Naive thymus-derived CD4-positive, alpha-beta T cell (primary cell): ENCODE results near the gene ZNF423. TPM values are rescaled to one million over a fixed set of nuclear protein-coding genes. Genes with fewer than 3 reads are reported as not detected.

ENCODE experiments used
- ATAC-seq: fragments of 150-1000 bp; cut with Tn5 transposase; 2 replicates; pipeline ENCODE4 v1.10.0; 2021; ENCODE audit warnings: mild to moderate bottlenecking, moderate library complexity
- CTCF ChIA-PET: fragments of 350-600 bp; sonication (Branson Sonifier 250); formaldehyde crosslinking; loops from one replicate; lab custom pipeline; 2021; ENCODE audit warnings: antibody characterized with exemption; lab: Charles Lee
- POLR2A ChIA-PET: fragments of 350-600 bp; sonication (Branson Sonifier 250); formaldehyde crosslinking; loops from one replicate; lab custom pipeline; 2021; ENCODE audit warnings: antibody characterized with exemption, inconsistent platforms; lab: Charles Lee
- DNase-seq, 9 donors: peaks; one replicate each; pipeline versions ENCODE4 v3.0.0 to v3.0.0-alpha.2; 2020 to 2022; ENCODE audit warnings: mixed read lengths in 1 of 9
- H3K27ac ChIP-seq: one replicate; pipeline ENCODE4 v1.7.0; 2013; ENCODE audit warnings: mild to moderate bottlenecking, low read depth, low read length, moderate library complexity
- H3K27me3 ChIP-seq, 2 donors: one replicate each; pipeline ENCODE4 v1.7.0; 2013; ENCODE audit warnings: low read length in 2 of 2, mild to moderate bottlenecking in 2 of 2, moderate library complexity in 2 of 2; ENCODE audit not compliant: control insufficient read depth in 2 of 2, insufficient read depth in 2 of 2
- H3K36me3 ChIP-seq, 3 experiments: 1 replicate in 2 of 3; 2 replicates in 1 of 3; pipeline ENCODE4 v1.7.0; 2013; ENCODE audit warnings: low read length in 3 of 3, mild to moderate bottlenecking in 3 of 3, moderate library complexity in 1 of 3; ENCODE audit not compliant: insufficient read depth in 3 of 3, control insufficient read depth in 2 of 3
- H3K4me1 ChIP-seq, 2 donors: one replicate each; pipeline ENCODE4 v1.7.0; 2013; ENCODE audit warnings: low read length in 2 of 2, mild to moderate bottlenecking in 2 of 2, moderate library complexity in 1 of 2; ENCODE audit not compliant: control insufficient read depth in 2 of 2, insufficient read depth in 2 of 2
- H3K4me3 ChIP-seq: 2 replicates; pipeline ENCODE4 v1.7.0; 2013; ENCODE audit warnings: mild to moderate bottlenecking, low read length
- H3K9me3 ChIP-seq, 3 experiments: 1 replicate in 2 of 3; 2 replicates in 1 of 3; pipeline ENCODE4 v1.7.0; 2013; ENCODE audit warnings: low read length in 3 of 3; ENCODE audit not compliant: control insufficient read depth in 2 of 3
- H3K27ac Mint-ChIP-seq, 9 donors: one replicate each; pipeline ENCODE4 v1.8.0; 2020 to 2022; ENCODE audit warnings: mixed read lengths in 9 of 9, mild to moderate bottlenecking in 8 of 9, moderate library complexity in 5 of 9, inconsistent platforms in 2 of 9
- H3K27me3 Mint-ChIP-seq, 5 donors: one replicate each; pipeline ENCODE4 v1.8.0; 2021 to 2022; ENCODE audit warnings: mixed read lengths in 5 of 5, mild to moderate bottlenecking in 1 of 5
- H3K36me3 Mint-ChIP-seq, 5 donors: one replicate each; pipeline ENCODE4 v1.8.0; 2020 to 2022; ENCODE audit warnings: mixed read lengths in 5 of 5, mild to moderate bottlenecking in 3 of 5, inconsistent platforms in 1 of 5
- H3K4me1 Mint-ChIP-seq, 7 donors: one replicate each; pipeline ENCODE4 v1.8.0; 2020 to 2022; ENCODE audit warnings: mixed read lengths in 7 of 7, mild to moderate bottlenecking in 3 of 7, inconsistent platforms in 1 of 7
- H3K4me3 Mint-ChIP-seq, 10 donors: one replicate each; pipeline ENCODE4 v1.8.0; 2020 to 2022; ENCODE audit warnings: mild to moderate bottlenecking in 10 of 10, mixed read lengths in 10 of 10, moderate library complexity in 6 of 10, inconsistent platforms in 2 of 10
- H3K9me3 Mint-ChIP-seq, 11 donors: one replicate each; pipeline ENCODE4 v1.8.0; 2020 to 2022; ENCODE audit warnings: mixed read lengths in 11 of 11, mild to moderate bottlenecking in 4 of 11, inconsistent platforms in 1 of 11, moderate library complexity in 1 of 11
- intact Hi-C, 2 donors: fragments of 100-400 bp; cut with micrococcal nuclease; formaldehyde crosslinking; loops; one replicate each; pipeline ENCODE4 v1.15.1; 2023
- polyA plus RNA-seq, 2 donors: library from polyadenylated mRNA; unstranded; fragments of 300-500 nt; fragmentation: Illumina TruSeq; gene quantifications; one replicate each; pipeline ENCODE4 v1.2.3, GENCODE V29; 2021
- total RNA-seq, 6 experiments: library from RNA in 5 of 6; stranded (reverse) in 5 of 6; gene quantifications; 1 replicate in 5 of 6; 2 replicates in 1 of 6; pipeline ENCODE4 v1.2.3 and lab custom pipeline; 2021 to 2026

ZNF423 gene
- total and polyA plus RNA-seq, 7 experiments from 2014 or later = not detected

DNA sequence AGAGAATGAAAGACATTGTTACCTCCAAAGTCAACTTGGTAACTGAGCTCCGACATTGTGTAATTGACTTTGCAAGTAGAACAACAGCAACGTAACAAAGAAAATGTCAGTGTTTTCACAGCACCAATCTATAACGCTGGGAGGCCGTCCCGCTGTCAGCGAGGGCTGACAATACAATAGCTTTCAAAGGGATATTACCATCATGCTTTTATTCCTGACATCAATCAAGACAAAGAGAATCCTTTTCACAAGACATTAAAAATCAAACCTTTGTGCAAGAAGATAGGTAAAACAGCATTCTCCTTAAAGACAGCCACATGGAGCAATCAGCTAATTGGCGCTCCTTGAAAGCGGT is 6.2 kb downstream of the ZNF423 start:
- H3K27me3 Mint-ChIP-seq = peaks cover 36 to 59% (median 50%) of the 10 kb centered on the region in 5 donors
- no peak overlapping the region for H3K4me3 Mint-ChIP-seq
- Histone ChIP-seq H3K4me3 (no peak overlapping the region), H3K9me3 (no peaks in the 10 kb centered on the region), H3K27ac (no peak overlapping the region), H3K27me3 (peaks cover 0 to 4% of the 10 kb centered on the region in 2 donors), H3K36me3 (no peaks in the 10 kb centered on the region), H3K4me1 (no peaks in the 10 kb centered on the region)
- no peaks in the 10 kb centered on the region for H3K36me3 Mint-ChIP-seq
- no peak overlapping the region for H3K27ac Mint-ChIP-seq
- ChIA-PET POLR2A (no interaction called here), CTCF (interaction anchor here (0.6 kb wide), 1 partner anchor 8 kb away, joined by 3 read pairs; no protein-coding TSS in a partner anchor)
- ATAC-seq = no peak
- intact Hi-C loops = loop anchor here (10.0 kb wide), 3 partner anchors 255 to 955 kb away; no protein-coding TSS in a partner anchor
- DNase-seq = no peak
- H3K4me1 Mint-ChIP-seq = peaks cover 0 to 8% (median 0%) of the 10 kb centered on the region in 7 donors
- H3K9me3 Mint-ChIP-seq = peaks cover 0 to 1% (median 0%) of the 10 kb centered on the region in 11 donors

DNA sequence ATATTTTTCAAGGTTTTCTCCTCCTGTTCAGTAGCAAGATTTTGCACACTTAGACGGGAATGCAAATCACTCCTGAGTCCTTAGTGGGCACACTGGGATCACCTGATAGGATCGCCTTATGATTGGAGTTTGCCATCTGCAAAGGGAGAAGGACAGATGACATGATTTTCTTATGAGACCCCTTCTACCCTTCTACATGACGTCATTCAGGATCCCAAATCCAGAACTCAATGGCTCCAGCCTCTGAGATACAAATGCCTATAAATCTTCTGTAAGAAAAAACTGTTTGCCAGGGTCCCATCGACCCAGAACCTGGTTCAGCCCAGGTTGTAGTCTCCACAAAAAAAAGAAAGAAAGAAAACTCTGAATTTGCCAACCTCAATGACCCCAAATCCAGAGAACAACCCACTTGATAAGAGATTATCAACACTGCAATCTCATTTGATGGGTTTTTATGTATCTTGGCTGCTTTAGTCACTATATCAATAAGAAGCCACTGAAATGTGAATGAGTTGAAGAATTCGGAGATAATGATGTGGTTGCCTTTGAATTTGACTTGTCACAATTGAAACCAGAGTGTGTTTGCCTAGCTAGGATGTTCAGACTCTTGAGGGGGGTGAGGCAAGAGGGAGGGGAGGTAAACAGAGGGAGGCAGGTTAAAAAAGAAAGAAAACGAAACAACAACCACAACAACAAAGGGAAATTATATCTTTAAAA is 6.7 kb downstream of the ZNF423 start:
- H3K27ac Mint-ChIP-seq = no peak overlapping the region

DNA sequence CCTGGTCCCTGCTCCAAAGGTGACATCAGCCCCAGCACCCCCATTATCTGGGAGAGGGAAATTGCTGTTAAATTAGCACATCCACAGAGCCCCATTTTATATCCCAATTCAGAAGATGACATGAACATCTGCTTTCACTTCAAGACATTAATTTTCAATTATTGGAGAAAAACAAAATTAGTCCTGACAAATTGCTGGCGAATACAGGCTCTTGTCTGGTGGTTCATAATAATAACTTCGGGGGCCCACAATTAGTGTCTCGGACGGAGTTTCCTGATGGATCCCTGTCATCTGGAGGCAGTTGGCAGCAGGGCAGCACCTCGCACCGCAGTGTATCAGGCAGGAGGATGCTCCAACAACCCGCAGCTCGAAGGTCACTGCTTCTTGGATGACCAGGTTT is 7.4 kb downstream of the ZNF423 start:
- ChIA-PET CTCF (no interaction called here), POLR2A (no interaction called here)
- peaks cover 31 to 61% (median 39%) of the 10 kb centered on the region in 5 donors for H3K27me3 Mint-ChIP-seq
- Histone ChIP-seq H3K4me3 (no peak overlapping the region), H3K27me3 (no peaks in the 10 kb centered on the region), H3K27ac (no peak overlapping the region), H3K36me3 (no peaks in the 10 kb centered on the region), H3K4me1 (no peaks in the 10 kb centered on the region), H3K9me3 (no peaks in the 10 kb centered on the region)
- no peak for DNase-seq
- no peak overlapping the region for H3K27ac Mint-ChIP-seq
- H3K4me1 Mint-ChIP-seq = peaks cover 0 to 2% (median 0%) of the 10 kb centered on the region in 7 donors
- intact Hi-C loops = no loop called here
- no peak for ATAC-seq
- no peaks in the 10 kb centered on the region for H3K36me3 Mint-ChIP-seq
- H3K9me3 Mint-ChIP-seq = peaks cover 0 to 1% (median 0%) of the 10 kb centered on the region in 11 donors
- H3K4me3 Mint-ChIP-seq = no peak overlapping the region

More for the DNA sequence above, 6.7 kb downstream of the ZNF423 start:
- Mint-ChIP-seq H3K4me3 (no peak overlapping the region), H3K27me3 (peaks cover 38 to 62% (median 46%) of the 10 kb centered on the region in 5 donors), H3K36me3 (no peaks in the 10 kb centered on the region), H3K9me3 (peaks cover 0 to 1% (median 0%) of the 10 kb centered on the region in 11 donors), H3K4me1 (peaks cover 0 to 6% (median 0%) of the 10 kb centered on the region in 7 donors)
- no peak overlapping the region for H3K4me3 ChIP-seq
- intact Hi-C loops = no loop called here
- ATAC-seq (no peak), DNase-seq (no peak)
- H3K27me3 ChIP-seq = peaks cover 0 to 4% of the 10 kb centered on the region in 2 donors
- H3K36me3 ChIP-seq = no peaks in the 10 kb centered on the region
- CTCF ChIA-PET = interaction anchor here (0.6 kb wide), 1 partner anchor 9 kb away, joined by 3 read pairs; no protein-coding TSS in a partner anchor
- H3K27ac ChIP-seq = no peak overlapping the region
- POLR2A ChIA-PET = no interaction called here
- no peaks in the 10 kb centered on the region for H3K9me3 ChIP-seq
- no peaks in the 10 kb centered on the region for H3K4me1 ChIP-seq

DNA sequence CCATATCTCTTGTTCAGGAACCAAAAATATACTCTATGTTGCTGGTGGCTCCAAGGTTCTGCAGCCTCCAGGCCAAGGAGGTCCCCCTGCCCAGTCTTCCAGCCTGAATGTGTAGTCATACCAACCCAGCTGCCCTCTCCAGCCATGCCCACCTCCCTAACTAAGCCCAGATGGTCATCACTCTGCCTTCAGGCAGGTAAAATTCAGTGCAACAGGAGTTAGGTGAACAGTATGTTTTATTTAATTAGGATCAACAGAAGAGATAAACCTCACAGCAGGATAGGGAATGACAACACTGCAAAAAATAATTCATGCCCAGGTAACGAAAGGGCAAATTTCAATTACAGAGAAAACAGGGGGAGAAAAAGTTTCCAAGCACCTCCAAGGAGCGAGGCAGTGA is 9.1 kb downstream of the ZNF423 start:
- CTCF ChIA-PET = no interaction called here
- peaks cover 23 to 53% (median 24%) of the 10 kb centered on the region in 5 donors for H3K27me3 Mint-ChIP-seq
- no peak overlapping the region for H3K27ac ChIP-seq

DNA sequence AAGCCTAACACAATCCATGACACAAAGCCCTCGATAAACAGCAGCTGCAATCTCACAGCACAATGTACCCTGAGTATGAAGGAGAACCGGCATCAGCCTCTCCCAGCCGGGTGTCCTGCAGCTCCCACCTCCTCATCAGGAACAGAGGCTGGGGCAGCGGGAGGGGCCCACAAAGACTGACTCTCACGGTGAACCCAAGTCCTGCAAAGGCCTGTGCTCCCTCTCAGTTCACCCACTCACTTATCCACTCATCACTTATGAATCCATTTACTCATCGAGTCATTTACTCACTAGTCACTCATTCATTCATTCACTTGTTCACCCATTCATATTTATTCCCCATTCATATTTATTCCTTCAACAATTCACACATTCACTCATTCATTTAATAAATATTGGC is 11.6 kb downstream of the ZNF423 start:
- H3K36me3 Mint-ChIP-seq = no peaks in the 10 kb centered on the region
- Histone ChIP-seq H3K27ac (no peak overlapping the region), H3K4me3 (no peak overlapping the region), H3K4me1 (no peaks in the 10 kb centered on the region), H3K36me3 (no peaks in the 10 kb centered on the region), H3K9me3 (no peaks in the 10 kb centered on the region), H3K27me3 (no peaks in the 10 kb centered on the region)
- H3K4me3 Mint-ChIP-seq = no peak overlapping the region
- ATAC-seq = no peak
- H3K4me1 Mint-ChIP-seq = peaks cover 0 to under 1% (median 0%) of the 10 kb centered on the region in 7 donors
- intact Hi-C loops = no loop called here
- peaks cover 20 to 47% (median 30%) of the 10 kb centered on the region in 5 donors for H3K27me3 Mint-ChIP-seq
- CTCF ChIA-PET = no interaction called here
- no peak overlapping the region for H3K27ac Mint-ChIP-seq
- no peak for DNase-seq
- no peaks in the 10 kb centered on the region for H3K9me3 Mint-ChIP-seq
- POLR2A ChIA-PET = no interaction called here

More for the DNA sequence above, 9.1 kb downstream of the ZNF423 start:
- Histone ChIP-seq H3K27me3 (no peaks in the 10 kb centered on the region), H3K9me3 (no peaks in the 10 kb centered on the region), H3K36me3 (no peaks in the 10 kb centered on the region), H3K4me1 (no peaks in the 10 kb centered on the region), H3K4me3 (no peak overlapping the region)
- POLR2A ChIA-PET = no interaction called here
- no peak for ATAC-seq
- peak overlapping the region in 1 of 9 donors; percentile 42 for H3K27ac Mint-ChIP-seq
- intact Hi-C loops = no loop called here
- H3K4me3 Mint-ChIP-seq = no peak overlapping the region
- H3K4me1 Mint-ChIP-seq = peaks cover 0 to 2% (median 0%) of the 10 kb centered on the region in 7 donors
- no peak for DNase-seq
- H3K9me3 Mint-ChIP-seq = no peaks in the 10 kb centered on the region
- no peaks in the 10 kb centered on the region for H3K36me3 Mint-ChIP-seq

DNA sequence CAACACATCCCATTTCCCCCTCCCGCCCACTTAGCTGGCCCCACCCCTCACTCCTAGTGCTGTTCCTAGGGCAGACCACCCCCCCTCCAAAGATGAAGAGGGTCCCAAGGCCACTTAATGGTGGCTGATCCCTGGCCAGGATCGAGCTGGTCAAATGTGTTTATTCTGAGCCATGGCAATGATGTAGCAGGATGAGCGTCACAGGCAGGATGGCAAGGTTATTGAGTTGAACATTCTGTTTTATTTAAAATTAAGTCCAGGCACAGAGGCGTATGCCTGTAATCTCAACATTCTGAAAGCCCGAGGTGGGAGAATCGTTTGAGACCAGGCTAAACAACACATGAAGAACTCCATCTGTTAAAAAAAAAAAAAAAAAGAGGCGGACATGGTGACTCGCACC is 12.2 kb downstream of the ZNF423 start:
- Mint-ChIP-seq H3K4me3 (no peak overlapping the region), H3K9me3 (no peaks in the 10 kb centered on the region), H3K27ac (no peak overlapping the region), H3K4me1 (no peaks in the 10 kb centered on the region), H3K27me3 (peaks cover 18 to 41% (median 30%) of the 10 kb centered on the region in 5 donors), H3K36me3 (no peaks in the 10 kb centered on the region)
- ChIA-PET CTCF (no interaction called here), POLR2A (no interaction called here)
- H3K4me3 ChIP-seq = no peak overlapping the region
- H3K36me3 ChIP-seq = no peaks in the 10 kb centered on the region
- intact Hi-C loops = no loop called here
- no peaks in the 10 kb centered on the region for H3K4me1 ChIP-seq
- H3K27ac ChIP-seq = no peak overlapping the region
- H3K27me3 ChIP-seq = no peaks in the 10 kb centered on the region
- ATAC-seq (no peak), DNase-seq (no peak)
- H3K9me3 ChIP-seq = no peaks in the 10 kb centered on the region

DNA sequence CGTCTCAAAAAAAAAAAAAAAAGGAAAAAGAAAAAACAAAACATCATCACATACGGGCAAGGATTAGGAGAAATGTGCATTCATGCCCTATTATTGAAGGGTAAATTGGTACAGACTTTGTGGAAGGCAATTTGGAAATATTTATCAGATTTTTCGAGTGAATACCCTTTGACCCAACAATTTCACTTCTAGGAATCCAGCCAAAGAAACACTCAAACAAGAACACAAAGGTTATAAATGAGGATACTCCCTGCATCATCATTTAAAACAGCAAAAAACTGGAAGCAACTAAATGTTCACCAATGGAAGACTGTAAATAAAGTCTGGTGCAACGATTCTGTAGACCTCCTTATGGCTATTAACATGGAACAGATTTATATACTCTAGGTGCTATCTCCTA is 12.9 kb downstream of the ZNF423 start:
- no peak overlapping the region for H3K4me3 ChIP-seq
- Mint-ChIP-seq H3K36me3 (no peaks in the 10 kb centered on the region), H3K9me3 (no peaks in the 10 kb centered on the region), H3K4me1 (no peaks in the 10 kb centered on the region), H3K4me3 (no peak overlapping the region), H3K27me3 (peaks cover 15 to 43% (median 34%) of the 10 kb centered on the region in 5 donors), H3K27ac (no peak overlapping the region)
- H3K9me3 ChIP-seq = no peaks in the 10 kb centered on the region
- no peak overlapping the region for H3K27ac ChIP-seq
- no peaks in the 10 kb centered on the region for H3K4me1 ChIP-seq
- no peak for ATAC-seq
- ChIA-PET CTCF (no interaction called here), POLR2A (no interaction called here)
- no peak for DNase-seq
- no peaks in the 10 kb centered on the region for H3K27me3 ChIP-seq
- no peaks in the 10 kb centered on the region for H3K36me3 ChIP-seq
- intact Hi-C loops = no loop called here
